ENCODE data around the gene LCN2.

- no peak for TF ChIP-seq CTCF (conservative IDR thresholded peaks at IDR 0.05; ENCODE audit: low read length)
- TF ChIP-seq EZH2phosphoT487 (IDR thresholded peaks at IDR 0.05; ENCODE audit: borderline replicate concordance) = no peak
Measured at GRCh38 chr9:128178806-128179431, 29.7 kb downstream of the LCN2 start.

Measured in Loucy (cell line).